Tibial nerve (tissue), 3 donors: ENCODE measurements around the gene PHACTR4.

ENCODE experiments used
- EP300 ChIP-seq, 2 donors: sonication (generic); formaldehyde crosslinking; IDR thresholded peaks; one replicate each; pipeline ENCODE4 v1.6.1; 2017; ENCODE audit warnings: antibody characterized with exemption in 2 of 2, mild to moderate bottlenecking in 1 of 2
- POLR2A ChIP-seq, 2 donors: fragments of 450-650 bp; IDR thresholded peaks; one replicate each; pipeline ENCODE4 v1.6.1; 2017; ENCODE audit warnings: antibody characterized with exemption in 2 of 2, mild to moderate bottlenecking in 2 of 2, moderate library complexity in 2 of 2

GRCh38 chr1:28457678-28458077, 88.1 kb downstream of the PHACTR4 start:
- no peak for TF ChIP-seq EP300 (IDR thresholded peaks at IDR 0.05)
- TF ChIP-seq POLR2A (IDR thresholded peaks at IDR 0.05): no peak
